PC-3 (cell line): ENCODE results near the gene MACROD2. TPM values are rescaled to one million over a fixed set of nuclear protein-coding genes. Genes with fewer than 3 reads are reported as not detected.

ENCODE experiments used
- ATAC-seq: fragments of 200-7000 bp; cut with Tn5 transposase; 2 replicates; pipeline ENCODE4 v1.9.1; 2020; ENCODE audit warnings: mild to moderate bottlenecking, moderate library complexity
- BruUV-seq: library from RNA; stranded (reverse); fragments of 400-500 nt; replicated peaks from 2 replicates; lab custom pipeline; 2021; lab: Mats Ljungman, UMichigan
- CTCF ChIA-PET: fragments of 300-600 bp; sonication (Branson Sonifier 250); formaldehyde crosslinking; loops from one replicate; lab custom pipeline; 2022; ENCODE audit warnings: antibody characterized with exemption; lab: Charles Lee
- POLR2A ChIA-PET: fragments of 300-600 bp; sonication (Branson Sonifier 250); formaldehyde crosslinking; loops from one replicate; lab custom pipeline; 2022; ENCODE audit warnings: antibody characterized with exemption; ENCODE audit not compliant: unreplicated experiment; lab: Charles Lee
- DNase-seq: peaks from one replicate; pipeline ENCODE4 v3.0.0-alpha.2; 2015
- H2AFZ ChIP-seq: fragments of 300-600 bp; sonication (generic); 2 replicates; pipeline ENCODE4 v1.6.0; 2016; ENCODE audit warnings: antibody characterized with exemption, low read length
- H3F3A ChIP-seq: fragments of 300-600 bp; sonication (generic); one replicate; pipeline ENCODE4 v1.6.0; 2017; ENCODE audit warnings: antibody characterized with exemption, low read length, control low read depth, mild to moderate bottlenecking; ENCODE audit not compliant: unreplicated experiment
- H3K27ac ChIP-seq: fragments of 300-600 bp; sonication (generic); 2 replicates; pipeline ENCODE4 v1.5.1; 2016; ENCODE audit warnings: mild to moderate bottlenecking, low read length
- H3K27me3 ChIP-seq: fragments of 300-600 bp; sonication (generic); 2 replicates; pipeline ENCODE4 v1.6.1; 2016; ENCODE audit warnings: low read length, mixed read lengths
- H3K36me3 ChIP-seq: fragments of 300-600 bp; sonication (generic); 2 replicates; pipeline ENCODE4 v1.6.1; 2016; ENCODE audit warnings: low read depth, mixed run types, low read length, mixed read lengths
- H3K4me1 ChIP-seq: fragments of 300-600 bp; sonication (generic); 2 replicates; pipeline ENCODE4 v1.5.1; 2016; ENCODE audit warnings: low read length; ENCODE audit not compliant: insufficient read depth
- H3K4me2 ChIP-seq: fragments of 300-600 bp; sonication (generic); 2 replicates; pipeline ENCODE4 v1.6.0; 2016; ENCODE audit warnings: low read length
- H3K4me3 ChIP-seq: fragments of 300-600 bp; sonication (generic); 2 replicates; pipeline ENCODE4 v1.5.1; 2016; ENCODE audit warnings: mild to moderate bottlenecking, low read length, mixed read lengths
- H3K79me2 ChIP-seq: fragments of 300-600 bp; sonication (generic); 2 replicates; pipeline ENCODE4 v1.6.1; 2017; ENCODE audit warnings: low read length, mixed read lengths
- H3K9ac ChIP-seq: fragments of 300-600 bp; sonication (generic); 2 replicates; pipeline ENCODE4 v1.6.0; 2016; ENCODE audit warnings: mild to moderate bottlenecking, low read length
- H3K9me2 ChIP-seq: fragments of 300-600 bp; sonication (generic); replicated peaks from 2 replicates; pipeline ENCODE4 v1.6.1; 2016; ENCODE audit warnings: mixed run types, low read length, mixed read lengths
- H3K9me3 ChIP-seq: fragments of 300-600 bp; sonication (generic); 2 replicates; pipeline ENCODE4 v1.6.1; 2016; ENCODE audit warnings: low read length, mixed read lengths
- H4K20me1 ChIP-seq: fragments of 300-600 bp; sonication (generic); 2 replicates; pipeline ENCODE4 v1.6.1; 2016; ENCODE audit warnings: low read length, mixed read lengths
- CTCF ChIP-seq: fragments of 300-600 bp; sonication (generic); conservative IDR thresholded peaks from 2 replicates; pipeline ENCODE4 v1.5.1; 2017; ENCODE audit warnings: antibody characterized with exemption, low read depth, mild to moderate bottlenecking, low read length
- EZH2 ChIP-seq: fragments of 300-600 bp; sonication (generic); IDR thresholded peaks from one replicate; pipeline ENCODE4 v1.6.1; 2017; ENCODE audit warnings: antibody characterized with exemption, mild to moderate bottlenecking, low read length; ENCODE audit not compliant: unreplicated experiment
- EZH2phosphoT487 ChIP-seq: fragments of 300-600 bp; sonication (generic); IDR thresholded peaks from 2 replicates; pipeline ENCODE4 v1.6.1; 2018; ENCODE audit warnings: mild to moderate bottlenecking, antibody characterized with exemption, low read length, borderline replicate concordance
- intact Hi-C: fragments of 100-400 bp; cut with micrococcal nuclease; formaldehyde crosslinking; loops from 2 replicates; pipeline ENCODE4 v1.9.0; 2023
- total RNA-seq: library from RNA; depleted of rRNA; stranded (reverse); fragments of >200 nt; gene quantifications from 2 replicates; pipeline ENCODE4 v1.2.3, GENCODE V29; 2014

The MACROD2 gene
- total RNA-seq, 1 experiment from 2014 or later, result 3.1 TPM

GRCh38 chr20:15200147-15200565, 1204.8 kb downstream of the MACROD2 start:
- CTCF ChIA-PET, result interaction anchor here (0.5 kb wide), 1 partner anchor 14 kb away, joined by 3 read pairs; no protein-coding TSS in a partner anchor

GRCh38 chr20:15201602-15202001, 1206.3 kb downstream of the MACROD2 start:
- Histone ChIP-seq H3K4me1 (peaks cover 9% of the 10 kb centered on the region; the same call in 1 of the 2 replicates), H3K4me3 (no peak overlapping the region), H4K20me1 (no peaks in the 10 kb centered on the region), H3K79me2 (no peaks in the 10 kb centered on the region), H3F3A (no peaks in the 10 kb centered on the region), H3K9ac (no peak overlapping the region), H3K27ac (no peak overlapping the region), H3K27me3 (no peaks in the 10 kb centered on the region), H3K4me2 (no peak overlapping the region), H3K36me3 (no peaks in the 10 kb centered on the region), H3K9me3 (no peaks in the 10 kb centered on the region), H3K9me2 (no peaks in the 10 kb centered on the region), H2AFZ (no peak overlapping the region)
- ChIA-PET CTCF (no interaction called here), POLR2A (no interaction called here)
- intact Hi-C loops, result no loop called here
- no peak for DNase-seq
- ATAC-seq, result no peak
- TF ChIP-seq EZH2phosphoT487, result no peak
- TF ChIP-seq EZH2, result no peak
- no peak for TF ChIP-seq CTCF
- no TSS peak for BruUV-seq

More at GRCh38 chr20:15200147-15200565, 1204.8 kb downstream of the MACROD2 start:
- intact Hi-C loops, result no loop called here
- no peaks in the 10 kb centered on the region for H3K79me2 ChIP-seq
- ATAC-seq (no peak), DNase-seq (peak; percentile 45)
- TF ChIP-seq EZH2 (no peak), CTCF (no peak), EZH2phosphoT487 (no peak)
- H3K9ac ChIP-seq, result no peak overlapping the region
- H3K27ac ChIP-seq, result no peak overlapping the region
- no peak overlapping the region for H3K4me2 ChIP-seq
- H2AFZ ChIP-seq, result no peak overlapping the region
- no peaks in the 10 kb centered on the region for H3K9me2 ChIP-seq
- H3K36me3 ChIP-seq, result no peaks in the 10 kb centered on the region
- H3K27me3 ChIP-seq, result no peaks in the 10 kb centered on the region
- POLR2A ChIA-PET, result no interaction called here
- no peak overlapping the region for H3K4me3 ChIP-seq
- H3K9me3 ChIP-seq, result no peaks in the 10 kb centered on the region
- no peaks in the 10 kb centered on the region for H4K20me1 ChIP-seq
- H3F3A ChIP-seq, result no peaks in the 10 kb centered on the region
- peaks cover 9% of the 10 kb centered on the region; the same call in 1 of the 2 replicates for H3K4me1 ChIP-seq
- no TSS peak for BruUV-seq

GRCh38 chr20:15204234-15204633, 1208.9 kb downstream of the MACROD2 start:
- ChIA-PET POLR2A (no interaction called here), CTCF (no interaction called here)
- Histone ChIP-seq H3K4me1 (peaks cover 9% of the 10 kb centered on the region; the same call in 1 of the 2 replicates), H3K9me2 (no peaks in the 10 kb centered on the region), H3F3A (no peaks in the 10 kb centered on the region), H3K79me2 (no peaks in the 10 kb centered on the region), H4K20me1 (no peaks in the 10 kb centered on the region), H3K4me2 (no peak overlapping the region), H3K9ac (no peak overlapping the region), H3K27me3 (no peaks in the 10 kb centered on the region), H3K27ac (no peak overlapping the region), H3K9me3 (no peaks in the 10 kb centered on the region), H3K36me3 (no peaks in the 10 kb centered on the region), H3K4me3 (no peak overlapping the region), H2AFZ (no peak overlapping the region)
- no TSS peak for BruUV-seq
- intact Hi-C loops, result no loop called here
- ATAC-seq (no peak), DNase-seq (no peak)
- TF ChIP-seq CTCF (no peak), EZH2phosphoT487 (no peak), EZH2 (no peak)
